Measurements from ENCODE around the gene TMEM108.

TMEM108 gene

DNA sequence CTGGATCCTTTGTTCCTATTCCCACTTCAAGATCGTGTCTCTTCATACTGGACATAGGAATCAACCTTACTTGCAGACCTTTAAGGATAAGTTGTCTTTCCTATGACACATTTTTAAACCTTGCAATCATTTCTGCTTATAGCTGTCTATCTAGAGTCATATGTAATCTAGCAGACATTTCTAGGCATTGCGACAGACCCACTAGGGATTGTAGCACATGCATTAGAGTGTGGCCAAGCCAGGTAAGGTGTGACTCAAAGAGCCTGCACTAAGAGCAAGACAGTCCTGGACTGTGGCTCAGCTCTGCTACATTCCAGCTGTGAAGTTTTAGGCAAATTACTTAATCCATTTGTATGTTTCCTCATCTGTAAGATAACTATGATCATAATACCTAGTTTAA, 322.8 kb downstream of the TMEM108 start:
- no CpG with 5 or more reads among the region's 2 CpGs for WGBS (ENCODE audit: extremely low coverage, insufficient coverage, insufficient read length)
- Histone ChIP-seq H4K91ac (ENCODE audit: low read depth, low read length) (no peak overlapping the region), H3K18ac (ENCODE audit: low read length) (no peak overlapping the region)

DNA sequence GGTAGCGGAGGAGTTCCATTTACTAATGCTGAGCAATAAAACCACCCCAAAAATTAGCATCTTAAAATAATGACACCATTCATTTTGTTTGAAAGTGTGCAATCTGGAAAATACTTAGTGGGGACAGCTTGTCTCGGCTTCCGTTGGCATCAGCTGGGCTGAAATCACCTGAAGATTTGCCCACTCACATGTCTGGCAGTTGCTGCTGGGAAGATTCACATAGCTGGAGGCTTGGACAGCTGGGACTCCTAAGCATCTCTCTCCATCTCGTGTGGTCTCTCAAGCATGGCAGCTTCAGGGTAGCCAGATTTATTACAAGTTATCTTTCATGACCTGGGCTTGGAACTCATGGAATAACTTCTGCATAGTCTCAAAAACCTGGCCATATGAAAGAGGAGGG, 323.2 kb downstream of the TMEM108 start:
- Histone ChIP-seq H3K4me3 (ENCODE audit: low read depth, low read length) (no peak overlapping the region), H3K14ac (ENCODE audit: low read length) (no peak overlapping the region), H3K4ac (ENCODE audit: low read depth, low read length) (no peak overlapping the region), H4K91ac (ENCODE audit: low read depth, low read length) (no peak overlapping the region), H3K27ac (ENCODE audit: low read depth, low read length) (no peak overlapping the region), H3K9me3 (ENCODE audit: insufficient read depth, low read depth, low read length) (no peaks in the 10 kb centered on the region), H3K79me1 (ENCODE audit: low read length) (no peaks in the 10 kb centered on the region), H3K18ac (ENCODE audit: low read length) (no peak overlapping the region), H3K9ac (ENCODE audit: low read length) (no peak overlapping the region), H3K79me2 (ENCODE audit: control insufficient read depth, insufficient read depth, low read length, poor library complexity) (no peaks in the 10 kb centered on the region), H4K8ac (ENCODE audit: low read depth, low read length) (no peak overlapping the region), H3K23ac (ENCODE audit: low read length) (no peak overlapping the region), H2BK120ac (ENCODE audit: insufficient read depth, low read length, poor library complexity) (no peak overlapping the region), H3K36me3 (ENCODE audit: control insufficient read depth in 1 of 2, insufficient read depth in 2 of 2, low read length in 2 of 2) (no peaks in the 10 kb centered on the region), H3K4me1 (ENCODE audit: control insufficient read depth in 1 of 2, insufficient read depth in 2 of 2, low read length in 2 of 2) (peaks cover 3 to 4% of the 10 kb centered on the region in 2 experiments), H2BK12ac (ENCODE audit: low read length) (no peak overlapping the region), H2BK5ac (ENCODE audit: low read depth, low read length, poor library complexity) (no peak overlapping the region), H3K27me3 (ENCODE audit: insufficient read depth, low read length) (no peaks in the 10 kb centered on the region), H3K4me2 (ENCODE audit: low read length) (no peak overlapping the region), H4K12ac (ENCODE audit: low read depth, low read length) (no peak overlapping the region), H2AK5ac (ENCODE audit: low read length) (no peak overlapping the region), H2AFZ (ENCODE audit: insufficient read depth, low read length, poor library complexity) (no peak overlapping the region)
- no peak for DNase-seq
- no CpG with 5 or more reads among the region's 4 CpGs for WGBS (ENCODE audit: extremely low coverage, insufficient coverage, insufficient read length)

More for the DNA sequence above, 322.8 kb downstream of the TMEM108 start:
- no peaks in the 10 kb centered on the region for H3K9me3 ChIP-seq (ENCODE audit: insufficient read depth, low read depth, low read length)
- H3K4ac ChIP-seq (ENCODE audit: low read depth, low read length), result no peak overlapping the region
- no peak overlapping the region for H2AFZ ChIP-seq (ENCODE audit: insufficient read depth, low read length, poor library complexity)
- DNase-seq, result peak; percentile 91 to 94
- H3K4me2 ChIP-seq (ENCODE audit: low read length), result no peak overlapping the region
- no peaks in the 10 kb centered on the region for H3K36me3 ChIP-seq (ENCODE audit: control insufficient read depth in 1 of 2, insufficient read depth in 2 of 2, low read length in 2 of 2)
- peaks cover 3 to 4% of the 10 kb centered on the region in 2 experiments for H3K4me1 ChIP-seq (ENCODE audit: control insufficient read depth in 1 of 2, insufficient read depth in 2 of 2, low read length in 2 of 2)
- H3K27me3 ChIP-seq (ENCODE audit: insufficient read depth, low read length), result no peaks in the 10 kb centered on the region
- no peak overlapping the region for H3K23ac ChIP-seq (ENCODE audit: low read length)
- no peak overlapping the region for H4K8ac ChIP-seq (ENCODE audit: low read depth, low read length)
- no peak overlapping the region for H3K27ac ChIP-seq (ENCODE audit: low read depth, low read length)
- no peaks in the 10 kb centered on the region for H3K79me2 ChIP-seq (ENCODE audit: control insufficient read depth, insufficient read depth, low read length, poor library complexity)
- no peak overlapping the region for H2AK5ac ChIP-seq (ENCODE audit: low read length)
- no peak overlapping the region for H2BK5ac ChIP-seq (ENCODE audit: low read depth, low read length, poor library complexity)
- H2BK12ac ChIP-seq (ENCODE audit: low read length), result no peak overlapping the region
- H2BK120ac ChIP-seq (ENCODE audit: insufficient read depth, low read length, poor library complexity), result no peak overlapping the region
- no peaks in the 10 kb centered on the region for H3K79me1 ChIP-seq (ENCODE audit: low read length)
- no peak overlapping the region for H3K14ac ChIP-seq (ENCODE audit: low read length)
- no peak overlapping the region for H3K9ac ChIP-seq (ENCODE audit: low read length)
- H3K4me3 ChIP-seq (ENCODE audit: low read depth, low read length), result no peak overlapping the region
- no peak overlapping the region for H4K12ac ChIP-seq (ENCODE audit: low read depth, low read length)

DNA sequence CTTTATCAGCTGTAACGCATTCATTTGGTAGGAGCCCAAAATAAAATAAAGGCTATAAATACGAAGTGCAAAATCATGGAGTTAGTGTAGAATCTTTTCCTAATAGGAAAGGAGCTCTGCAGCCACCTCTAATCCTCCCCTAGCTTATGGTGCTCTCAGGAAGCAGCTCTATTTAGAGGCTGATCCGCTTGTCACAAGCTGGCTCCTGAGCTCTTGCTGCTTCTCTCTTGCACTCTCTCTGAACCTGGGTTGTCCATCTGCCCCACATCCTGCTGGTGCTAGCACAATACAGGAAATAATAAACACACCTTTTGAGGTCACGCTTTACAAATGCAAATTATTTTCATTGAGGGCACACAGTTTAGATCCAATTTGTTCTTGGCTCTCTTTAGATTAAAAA, 324.3 kb downstream of the TMEM108 start:
- H3K4me1 ChIP-seq (ENCODE audit: control insufficient read depth in 1 of 2, insufficient read depth in 2 of 2, low read length in 2 of 2), result peaks cover 3 to 4% of the 10 kb centered on the region in 2 experiments
- H3K4ac ChIP-seq (ENCODE audit: low read depth, low read length), result no peak overlapping the region
- no peaks in the 10 kb centered on the region for H3K9me3 ChIP-seq (ENCODE audit: insufficient read depth, low read depth, low read length)
- no peak overlapping the region for H4K91ac ChIP-seq (ENCODE audit: low read depth, low read length)
- H3K4me2 ChIP-seq (ENCODE audit: low read length), result no peak overlapping the region
- no peak overlapping the region for H4K12ac ChIP-seq (ENCODE audit: low read depth, low read length)
- no peak overlapping the region for H4K8ac ChIP-seq (ENCODE audit: low read depth, low read length)
- H3K23ac ChIP-seq (ENCODE audit: low read length), result no peak overlapping the region
- H2AK5ac ChIP-seq (ENCODE audit: low read length), result no peak overlapping the region
- no peak overlapping the region for H2AFZ ChIP-seq (ENCODE audit: insufficient read depth, low read length, poor library complexity)
- no peak for DNase-seq
- H3K27me3 ChIP-seq (ENCODE audit: insufficient read depth, low read length), result no peaks in the 10 kb centered on the region
- H3K79me2 ChIP-seq (ENCODE audit: control insufficient read depth, insufficient read depth, low read length, poor library complexity), result no peaks in the 10 kb centered on the region
- H2BK5ac ChIP-seq (ENCODE audit: low read depth, low read length, poor library complexity), result no peak overlapping the region
- H3K9ac ChIP-seq (ENCODE audit: low read length), result no peak overlapping the region
- no peak overlapping the region for H2BK120ac ChIP-seq (ENCODE audit: insufficient read depth, low read length, poor library complexity)
- no peak overlapping the region for H3K14ac ChIP-seq (ENCODE audit: low read length)
- no peaks in the 10 kb centered on the region for H3K36me3 ChIP-seq (ENCODE audit: control insufficient read depth in 1 of 2, insufficient read depth in 2 of 2, low read length in 2 of 2)
- no peaks in the 10 kb centered on the region for H3K79me1 ChIP-seq (ENCODE audit: low read length)
- WGBS (ENCODE audit: extremely low coverage, insufficient coverage, insufficient read length), result no CpG with 5 or more reads among the region's 4 CpGs
- H3K18ac ChIP-seq (ENCODE audit: low read length), result no peak overlapping the region
- H3K27ac ChIP-seq (ENCODE audit: low read depth, low read length), result no peak overlapping the region
- no peak overlapping the region for H2BK12ac ChIP-seq (ENCODE audit: low read length)
- no peak overlapping the region for H3K4me3 ChIP-seq (ENCODE audit: low read depth, low read length)

DNA sequence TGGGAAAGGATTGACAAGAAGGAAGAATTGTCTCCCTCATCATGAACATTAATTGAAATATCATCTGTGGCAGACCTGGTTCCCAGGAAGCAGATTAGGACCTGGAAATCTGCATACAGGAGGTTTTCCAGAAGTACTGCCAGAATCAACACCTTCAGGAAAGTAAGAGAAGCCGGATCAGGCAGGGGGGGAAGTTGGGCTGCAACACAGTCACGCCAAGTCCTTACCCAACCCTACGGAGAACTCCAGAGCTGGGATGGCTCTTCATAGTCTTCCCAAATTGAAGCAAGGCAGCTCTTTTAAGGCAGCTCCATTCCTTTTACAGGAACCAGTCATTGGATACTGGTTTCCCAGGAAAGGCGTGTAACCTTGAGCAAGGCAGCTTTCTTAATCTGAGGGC, 326.5 kb downstream of the TMEM108 start:
- H3K27me3 ChIP-seq (ENCODE audit: insufficient read depth, low read length), result no peaks in the 10 kb centered on the region
- no peak overlapping the region for H2AK5ac ChIP-seq (ENCODE audit: low read length)
- no peak overlapping the region for H2AFZ ChIP-seq (ENCODE audit: insufficient read depth, low read length, poor library complexity)
- no peak overlapping the region for H4K8ac ChIP-seq (ENCODE audit: low read depth, low read length)
- H3K4me3 ChIP-seq (ENCODE audit: low read depth, low read length), result no peak overlapping the region
- H3K23ac ChIP-seq (ENCODE audit: low read length), result no peak overlapping the region
- no peak overlapping the region for H4K12ac ChIP-seq (ENCODE audit: low read depth, low read length)
- H3K9me3 ChIP-seq (ENCODE audit: insufficient read depth, low read depth, low read length), result no peaks in the 10 kb centered on the region
- no peak overlapping the region for H2BK12ac ChIP-seq (ENCODE audit: low read length)
- no peak overlapping the region for H3K4ac ChIP-seq (ENCODE audit: low read depth, low read length)
- H4K91ac ChIP-seq (ENCODE audit: low read depth, low read length), result no peak overlapping the region
- no CpG with 5 or more reads among the region's 4 CpGs for WGBS (ENCODE audit: extremely low coverage, insufficient coverage, insufficient read length)
- H3K14ac ChIP-seq (ENCODE audit: low read length), result no peak overlapping the region
- H3K79me1 ChIP-seq (ENCODE audit: low read length), result no peaks in the 10 kb centered on the region
- peaks cover 3 to 4% of the 10 kb centered on the region in 2 experiments for H3K4me1 ChIP-seq (ENCODE audit: control insufficient read depth in 1 of 2, insufficient read depth in 2 of 2, low read length in 2 of 2)
- no peak overlapping the region for H2BK120ac ChIP-seq (ENCODE audit: insufficient read depth, low read length, poor library complexity)
- H3K27ac ChIP-seq (ENCODE audit: low read depth, low read length), result no peak overlapping the region
- H3K36me3 ChIP-seq (ENCODE audit: control insufficient read depth in 1 of 2, insufficient read depth in 2 of 2, low read length in 2 of 2), result no peaks in the 10 kb centered on the region
- H3K18ac ChIP-seq (ENCODE audit: low read length), result no peak overlapping the region
- H3K4me2 ChIP-seq (ENCODE audit: low read length), result no peak overlapping the region
- H3K9ac ChIP-seq (ENCODE audit: low read length), result no peak overlapping the region
- no peaks in the 10 kb centered on the region for H3K79me2 ChIP-seq (ENCODE audit: control insufficient read depth, insufficient read depth, low read length, poor library complexity)
- no peak for DNase-seq
- H2BK5ac ChIP-seq (ENCODE audit: low read depth, low read length, poor library complexity), result no peak overlapping the region

All from trophoblast cell (in vitro differentiated cells and primary cell).